ENCODE data around the gene BICC1.

Gene BICC1

GRCh38 chr10:58647376-58648112, 134.9 kb downstream of the BICC1 start:
- no peak for DNase-seq (ENCODE audit: low read depth)

GRCh38 chr10:58648131-58648530, 135.5 kb downstream of the BICC1 start:
- no peak for DNase-seq (ENCODE audit: low read depth)

GRCh38 chr10:58651040-58651439, 138.4 kb downstream of the BICC1 start:
- no peak for DNase-seq (ENCODE audit: low read depth)

- no peak for DNase-seq (ENCODE audit: low read depth)
Observed at GRCh38 chr10:58651742-58652141, 139.1 kb downstream of the BICC1 start.

- DNase-seq (ENCODE audit: low read depth): no peak
Observed at GRCh38 chr10:58653139-58653538, 140.5 kb downstream of the BICC1 start.

- no peak for DNase-seq (ENCODE audit: low read depth)
Observed at GRCh38 chr10:58660575-58661255, 148.0 kb downstream of the BICC1 start.

GRCh38 chr10:58661336-58661735, 148.7 kb downstream of the BICC1 start:
- DNase-seq (ENCODE audit: low read depth): no peak

- DNase-seq (ENCODE audit: low read depth): no peak
Observed at GRCh38 chr10:58661902-58662301, 149.2 kb downstream of the BICC1 start.

GRCh38 chr10:58662314-58662713, 149.6 kb downstream of the BICC1 start:
- DNase-seq (ENCODE audit: low read depth): no peak

GRCh38 chr10:58665361-58665760, 152.7 kb downstream of the BICC1 start:
- DNase-seq (ENCODE audit: low read depth): no peak

- DNase-seq (ENCODE audit: low read depth): no peak
Observed at GRCh38 chr10:58666024-58666423, 153.4 kb downstream of the BICC1 start.

GRCh38 chr10:58667658-58668310, 155.1 kb downstream of the BICC1 start:
- no peak for DNase-seq (ENCODE audit: low read depth)

GRCh38 chr10:58672845-58673244, 160.2 kb downstream of the BICC1 start:
- no peak for DNase-seq (ENCODE audit: low read depth)

GRCh38 chr10:58674251-58674650, 161.6 kb downstream of the BICC1 start:
- DNase-seq (ENCODE audit: low read depth): no peak

GRCh38 chr10:58675321-58675720, 162.6 kb downstream of the BICC1 start:
- DNase-seq (ENCODE audit: low read depth): no peak

- DNase-seq (ENCODE audit: low read depth): no peak
Observed at GRCh38 chr10:58691528-58691927, 178.9 kb downstream of the BICC1 start.

- no peak for DNase-seq (ENCODE audit: low read depth)
Observed at GRCh38 chr10:58693919-58694318, 181.2 kb downstream of the BICC1 start.

GRCh38 chr10:58695022-58695421, 182.3 kb downstream of the BICC1 start:
- no peak for DNase-seq (ENCODE audit: low read depth)

GRCh38 chr10:58696736-58697135, 184.1 kb downstream of the BICC1 start:
- no peak for DNase-seq (ENCODE audit: low read depth)

GRCh38 chr10:58697691-58698090, 185.0 kb downstream of the BICC1 start:
- no peak for DNase-seq (ENCODE audit: low read depth)

- no peak for DNase-seq (ENCODE audit: low read depth)
Observed at GRCh38 chr10:58698777-58699356, 186.2 kb downstream of the BICC1 start.

GRCh38 chr10:58700591-58700990, 187.9 kb downstream of the BICC1 start:
- DNase-seq (ENCODE audit: low read depth): no peak

Data from stimulated activated CD8-positive, alpha-beta memory T cell treated with anti-CD3 and anti-CD28 coated beads, Interleukin-12 subunit alpha, Interleukin-12 subunit beta, amount 100 ng/mL, for 4 hours (primary cell).